ENCODE data around the gene OLIG3. TPM values are rescaled to one million over a fixed set of nuclear protein-coding genes. Genes with fewer than 3 reads are reported as not detected.

The OLIG3 gene
- total RNA-seq, 1 donor from 2014 or later = not detected

- Histone ChIP-seq H3K4me3 (ENCODE audit: low read depth, low read length) (no peak overlapping the region), H3K27me3 (ENCODE audit: control insufficient read depth, insufficient read depth, low read length) (peaks cover 74% of the 10 kb centered on the region), H3K36me3 (ENCODE audit: control insufficient read depth, insufficient read depth, low read length) (no peaks in the 10 kb centered on the region)
- no peak for TF ChIP-seq CTCF (IDR thresholded peaks at IDR 0.05; ENCODE audit: insufficient read depth, low read length, severe bottlenecking)
- no peak for DNase-seq (ENCODE audit: low read depth)
- FAIRE-seq = no peak
Measured at GRCh38 chr6:137490006-137490905, 3.9 kb downstream of the OLIG3 start.

- Histone ChIP-seq H3K27me3 (ENCODE audit: control insufficient read depth, insufficient read depth, low read length) (peaks cover 67% of the 10 kb centered on the region), H3K36me3 (ENCODE audit: control insufficient read depth, insufficient read depth, low read length) (no peaks in the 10 kb centered on the region), H3K4me3 (ENCODE audit: low read depth, low read length) (no peak overlapping the region)
- no peak for DNase-seq (ENCODE audit: low read depth)
- FAIRE-seq = no peak
- no peak for TF ChIP-seq CTCF (IDR thresholded peaks at IDR 0.05; ENCODE audit: insufficient read depth, low read length, severe bottlenecking)
Measured at GRCh38 chr6:137489046-137490005, 4.9 kb downstream of the OLIG3 start.

GRCh38 chr6:137488150-137489045, 5.8 kb downstream of the OLIG3 start:
- H3K27me3 ChIP-seq (ENCODE audit: control insufficient read depth, insufficient read depth, low read length) = peaks cover 60% of the 10 kb centered on the region
- DNase-seq (ENCODE audit: low read depth) (no peak), FAIRE-seq (no peak)
- H3K4me3 ChIP-seq (ENCODE audit: low read depth, low read length) = no peak overlapping the region
- no peak for TF ChIP-seq CTCF (IDR thresholded peaks at IDR 0.05; ENCODE audit: insufficient read depth, low read length, severe bottlenecking)
- no peaks in the 10 kb centered on the region for H3K36me3 ChIP-seq (ENCODE audit: control insufficient read depth, insufficient read depth, low read length)

- no peak for FAIRE-seq
- no peak for TF ChIP-seq CTCF (IDR thresholded peaks at IDR 0.05; ENCODE audit: insufficient read depth, low read length, severe bottlenecking)
- no peak for DNase-seq (ENCODE audit: low read depth)
- Histone ChIP-seq H3K27me3 (ENCODE audit: control insufficient read depth, insufficient read depth, low read length) (peaks cover 58% of the 10 kb centered on the region), H3K36me3 (ENCODE audit: control insufficient read depth, insufficient read depth, low read length) (no peaks in the 10 kb centered on the region), H3K4me3 (ENCODE audit: low read depth, low read length) (no peak overlapping the region)
Measured at GRCh38 chr6:137487869-137488149, 6.4 kb downstream of the OLIG3 start.

GRCh38 chr6:137487181-137487868, 6.9 kb downstream of the OLIG3 start:
- DNase-seq (ENCODE audit: low read depth) = no peak
- FAIRE-seq = no peak
- H3K36me3 ChIP-seq (ENCODE audit: control insufficient read depth, insufficient read depth, low read length) = no peaks in the 10 kb centered on the region
- H3K4me3 ChIP-seq (ENCODE audit: low read depth, low read length) = no peak overlapping the region
- TF ChIP-seq CTCF (IDR thresholded peaks at IDR 0.05; ENCODE audit: insufficient read depth, low read length, severe bottlenecking) = no peak
- H3K27me3 ChIP-seq (ENCODE audit: control insufficient read depth, insufficient read depth, low read length) = peaks cover 55% of the 10 kb centered on the region
